CD4-positive, alpha-beta T cell treated with Interleukin-6 at 100 ng/mL for 8 hours (primary cell): ENCODE data around the gene BPIFA2.

ENCODE experiments used
- DNase-seq: peaks from one replicate; pipeline ENCODE4 v3.0.0-alpha.2; 2020; ENCODE audit warnings: mixed read lengths, low spot score

Gene BPIFA2

GRCh38 chr20:33199026-33199425, 31.1 kb downstream of the BPIFA2 start:
- DNase-seq, result no peak

- no peak for DNase-seq
Observed at GRCh38 chr20:33202451-33202850, 34.5 kb downstream of the BPIFA2 start.

- DNase-seq, result no peak
Observed at GRCh38 chr20:33203444-33203843, 35.5 kb downstream of the BPIFA2 start.

DNA sequence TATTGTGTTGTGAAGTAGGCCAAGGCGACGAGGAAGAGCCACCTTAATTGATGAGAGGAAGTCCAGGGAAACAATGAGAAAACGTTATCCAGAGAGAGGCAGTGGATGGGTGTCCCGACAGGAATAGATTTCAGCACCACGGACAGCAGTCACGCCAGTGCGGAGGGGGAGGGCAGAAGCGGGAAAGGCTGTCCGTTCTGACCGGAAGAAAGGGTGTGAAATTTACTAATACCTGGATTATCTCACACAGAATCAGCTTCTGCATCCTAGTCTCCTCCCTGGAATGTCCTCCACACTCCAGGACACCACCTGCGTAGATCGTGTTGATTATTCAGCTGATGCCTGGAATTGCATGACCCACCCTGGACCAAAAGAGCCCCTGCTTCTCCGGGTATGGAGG, 41.8 kb downstream of the BPIFA2 start:
- DNase-seq, result no peak

GRCh38 chr20:33210371-33210770, 42.4 kb downstream of the BPIFA2 start:
- DNase-seq, result no peak

- DNase-seq, result peak; percentile 12
Observed at GRCh38 chr20:33211817-33212424, 44.0 kb downstream of the BPIFA2 start.

- DNase-seq, result no peak
Observed at GRCh38 chr20:33217052-33217451, 49.1 kb downstream of the BPIFA2 start, which contains the start of gene BPIFA3. BPIFA3 (plus strand) TSS chr20:33217352; CDS start chr20:33217537, 185 bp downstream.

GRCh38 chr20:33224399-33224798, 56.4 kb downstream of the BPIFA2 start:
- no peak for DNase-seq

DNA sequence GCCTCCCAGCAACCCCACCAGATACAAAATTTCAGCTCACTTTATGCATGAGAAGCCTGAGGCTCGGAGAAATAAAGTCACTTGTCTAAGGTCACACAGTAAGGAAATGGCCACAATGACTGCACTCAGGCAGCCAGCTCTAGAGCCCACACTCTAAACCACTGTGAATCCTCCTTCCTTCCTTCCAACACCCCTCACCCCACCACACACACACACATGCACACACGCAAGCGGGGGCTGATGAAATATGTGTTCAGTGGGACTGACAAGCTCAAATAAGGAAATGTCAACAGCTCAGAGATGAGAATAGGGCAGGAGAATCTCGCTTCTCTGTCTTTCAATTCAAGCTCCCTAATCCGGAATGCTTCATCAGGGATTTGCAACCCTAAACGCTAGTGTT, 61.9 kb downstream of the BPIFA2 start:
- DNase-seq, result no peak
